Erythroblast (primary cell): ENCODE data around the gene PLXNA2.

Experiments
- GATA1 ChIP-seq: IDR thresholded peaks from 2 replicates; pipeline ENCODE4 v1.6.1; 2011; ENCODE audit warnings: low read depth, mild to moderate bottlenecking, control low read depth, low read length, moderate library complexity
- POLR2A ChIP-seq: IDR thresholded peaks from 2 replicates; pipeline ENCODE4 v1.6.1; 2011; ENCODE audit warnings: mild to moderate bottlenecking, low read length

DNA sequence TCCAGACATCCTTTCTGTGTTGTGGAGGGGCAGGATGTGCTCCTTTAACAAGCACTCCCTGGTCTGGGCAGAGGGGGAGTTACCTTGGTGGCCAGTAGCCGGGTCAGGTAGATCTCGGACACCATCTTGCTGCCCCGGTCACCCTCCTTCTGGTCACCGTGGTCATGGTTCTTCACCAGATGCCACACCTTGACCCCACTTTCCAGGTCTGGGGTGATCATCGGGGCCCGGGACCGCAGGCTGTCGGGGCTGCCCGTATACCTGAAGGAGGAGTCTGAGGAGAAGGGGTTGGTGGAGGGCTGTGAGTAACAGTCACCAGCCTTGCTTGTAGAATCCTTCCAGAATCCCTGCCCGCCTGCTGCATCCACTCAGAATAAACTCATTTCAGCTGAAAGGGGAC lies 210.9 kb downstream of the PLXNA2 start:
- no peak for TF ChIP-seq POLR2A
- no peak for TF ChIP-seq GATA1
